ENCODE measurements around the gene CHD6. TPM values are rescaled to one million over a fixed set of nuclear protein-coding genes. Genes with fewer than 3 reads are reported as not detected.
A peak's percentile ranks its signal among the peaks of the same experiment; 100 is the strongest.

The CHD6 gene
- total RNA-seq, 6 experiments from 2014 or later = 9.3 to 24.1 (median 16.6) TPM

DNA sequence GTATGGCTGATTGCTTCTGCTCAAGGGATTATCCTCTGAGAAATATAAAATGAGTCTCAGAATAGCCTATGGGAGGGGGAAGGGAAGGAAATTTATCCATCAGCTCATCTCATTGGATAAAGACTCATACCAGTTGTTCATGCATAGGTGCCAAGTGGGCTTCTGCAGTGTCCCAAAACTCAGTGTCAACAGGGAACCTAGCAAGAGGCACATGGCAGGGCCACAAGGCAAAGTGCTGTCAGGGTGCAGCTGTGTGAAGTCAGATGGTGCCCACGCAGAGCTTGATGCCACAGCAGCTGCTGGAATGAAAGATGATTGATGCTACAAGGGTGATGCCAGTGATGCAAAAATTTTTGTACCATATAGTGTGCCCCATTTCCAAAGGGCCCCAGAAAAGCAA lies 3.2 kb upstream of the CHD6 start:
- H3K4me1 ChIP-seq = peaks cover 0 to 9% (median 4%) of the 10 kb centered on the region in 4 donors
- H3K9me3 ChIP-seq = no peaks in the 10 kb centered on the region
- TF ChIP-seq, protein P1, sequence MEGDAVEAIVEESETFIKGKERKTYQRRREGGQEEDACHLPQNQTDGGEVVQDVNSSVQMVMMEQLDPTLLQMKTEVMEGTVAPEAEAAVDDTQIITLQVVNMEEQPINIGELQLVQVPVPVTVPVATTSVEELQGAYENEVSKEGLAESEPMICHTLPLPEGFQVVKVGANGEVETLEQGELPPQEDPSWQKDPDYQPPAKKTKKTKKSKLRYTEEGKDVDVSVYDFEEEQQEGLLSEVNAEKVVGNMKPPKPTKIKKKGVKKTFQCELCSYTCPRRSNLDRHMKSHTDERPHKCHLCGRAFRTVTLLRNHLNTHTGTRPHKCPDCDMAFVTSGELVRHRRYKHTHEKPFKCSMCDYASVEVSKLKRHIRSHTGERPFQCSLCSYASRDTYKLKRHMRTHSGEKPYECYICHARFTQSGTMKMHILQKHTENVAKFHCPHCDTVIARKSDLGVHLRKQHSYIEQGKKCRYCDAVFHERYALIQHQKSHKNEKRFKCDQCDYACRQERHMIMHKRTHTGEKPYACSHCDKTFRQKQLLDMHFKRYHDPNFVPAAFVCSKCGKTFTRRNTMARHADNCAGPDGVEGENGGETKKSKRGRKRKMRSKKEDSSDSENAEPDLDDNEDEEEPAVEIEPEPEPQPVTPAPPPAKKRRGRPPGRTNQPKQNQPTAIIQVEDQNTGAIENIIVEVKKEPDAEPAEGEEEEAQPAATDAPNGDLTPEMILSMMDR (IDR thresholded peaks at IDR 0.05) = no peak
- no CpG with 5 or more reads among the region's 1 CpG for WGBS (ENCODE audit: insufficient coverage, low coverage, low lambda C conversion rate, missing lambda C conversion rate)
- H3K27ac ChIP-seq = no peak overlapping the region
- H3K27me3 ChIP-seq = no peaks in the 10 kb centered on the region
- no peak for ATAC-seq
- intact Hi-C loops (cut with DNase I) = no loop called here
- no peak for DNase-seq
- H3K36me3 ChIP-seq = no peaks in the 10 kb centered on the region
- no peak overlapping the region for H3K4me3 ChIP-seq

DNA sequence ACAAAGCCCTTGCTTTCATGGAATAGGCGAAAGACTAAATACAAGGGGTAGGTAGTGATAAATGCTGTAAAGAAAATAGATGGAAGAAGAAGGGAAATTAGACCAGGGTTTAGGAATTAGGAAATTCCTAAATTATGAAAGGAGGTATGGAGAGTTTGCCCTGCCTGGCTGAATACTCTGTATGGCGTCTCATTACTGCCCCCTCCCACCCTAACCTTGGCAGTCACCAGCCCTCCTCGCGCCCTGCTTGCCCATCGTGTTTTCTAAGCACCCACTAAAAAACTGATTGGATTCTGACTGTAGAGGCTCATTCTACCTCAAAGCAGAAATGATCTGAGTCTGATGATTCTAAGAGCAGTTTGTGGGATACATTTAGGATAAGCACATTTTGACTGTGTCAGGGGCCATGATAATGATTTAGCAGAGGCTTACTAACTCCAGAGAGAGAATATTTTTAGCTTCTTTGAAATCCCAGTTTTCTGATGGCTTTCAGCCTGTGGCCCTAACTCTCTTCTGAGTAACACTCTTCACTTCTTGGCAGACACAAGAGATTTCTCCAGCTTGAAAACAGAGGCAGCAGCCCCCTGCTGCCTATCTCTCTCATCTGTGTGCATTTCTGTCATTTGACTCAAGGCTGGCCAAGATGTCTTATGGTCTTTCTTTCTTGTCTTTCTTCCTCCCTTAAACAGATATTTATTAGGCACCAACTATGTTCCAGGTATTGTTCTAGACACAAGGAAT lies 1.4 kb upstream of the CHD6 start:
- DNase-seq (no peak), ATAC-seq (no peak)
- H3K4me3 ChIP-seq = no peak overlapping the region
- no peak overlapping the region for H3K27ac ChIP-seq
- WGBS (ENCODE audit: insufficient coverage, low coverage, low lambda C conversion rate, missing lambda C conversion rate) = 85% methylated on average over 5 of the region's 5 CpGs
- H3K36me3 ChIP-seq = no peaks in the 10 kb centered on the region
- H3K4me1 ChIP-seq = peaks cover 0 to 28% (median 14%) of the 10 kb centered on the region in 4 donors
- intact Hi-C loops (cut with DNase I) = no loop called here
- no peaks in the 10 kb centered on the region for H3K9me3 ChIP-seq
- no peaks in the 10 kb centered on the region for H3K27me3 ChIP-seq
- TF ChIP-seq, protein P1 (IDR thresholded peaks at IDR 0.05) = no peak
- no peak for TF ChIP-seq POLR2A (IDR thresholded peaks at IDR 0.05)

DNA sequence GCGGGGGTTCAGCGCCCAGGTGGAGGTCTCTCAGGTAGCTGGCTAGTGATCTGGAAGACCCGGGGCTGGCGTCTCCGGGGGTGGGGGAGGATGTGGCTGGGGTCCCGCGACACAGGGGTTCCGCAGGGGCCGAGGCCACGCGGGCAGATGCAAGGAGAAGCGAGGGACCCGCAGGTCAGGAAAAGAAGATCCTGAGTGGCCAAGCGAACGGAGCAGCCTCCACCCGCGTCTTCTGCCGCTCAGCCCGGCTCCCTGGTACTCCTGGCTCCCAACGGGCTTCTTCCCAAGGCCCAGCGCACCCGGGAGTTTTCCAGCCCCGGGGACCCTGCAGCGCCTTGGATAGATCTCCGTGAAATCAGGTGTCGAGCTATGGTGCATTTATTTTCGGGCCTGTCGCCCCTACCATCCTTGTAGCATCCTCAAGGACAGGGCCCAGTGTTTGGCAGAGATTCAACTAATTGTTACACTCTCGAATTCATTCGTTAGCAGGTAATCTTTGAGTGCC lies 682 bp upstream of the CHD6 start:
- no peaks in the 10 kb centered on the region for H3K27me3 ChIP-seq
- TF ChIP-seq, protein P1 (IDR thresholded peaks at IDR 0.05) = no peak
- TF ChIP-seq POLR2A (IDR thresholded peaks at IDR 0.05) = no peak
- intact Hi-C loops (cut with DNase I) = no loop called here
- no peaks in the 10 kb centered on the region for H3K36me3 ChIP-seq
- no peak overlapping the region for H3K27ac ChIP-seq
- no peaks in the 10 kb centered on the region for H3K9me3 ChIP-seq
- H3K4me1 ChIP-seq = peaks cover 0 to 30% (median 14%) of the 10 kb centered on the region in 4 donors
- WGBS (ENCODE audit: insufficient coverage, low coverage, low lambda C conversion rate, missing lambda C conversion rate) = 9% methylated on average over 14 of the region's 30 CpGs
- ATAC-seq (peak in 1 of 4 donors; percentile 0), DNase-seq (no peak)
- H3K4me3 ChIP-seq = peak overlapping the region; percentile 66 to 85 (median 66)

DNA sequence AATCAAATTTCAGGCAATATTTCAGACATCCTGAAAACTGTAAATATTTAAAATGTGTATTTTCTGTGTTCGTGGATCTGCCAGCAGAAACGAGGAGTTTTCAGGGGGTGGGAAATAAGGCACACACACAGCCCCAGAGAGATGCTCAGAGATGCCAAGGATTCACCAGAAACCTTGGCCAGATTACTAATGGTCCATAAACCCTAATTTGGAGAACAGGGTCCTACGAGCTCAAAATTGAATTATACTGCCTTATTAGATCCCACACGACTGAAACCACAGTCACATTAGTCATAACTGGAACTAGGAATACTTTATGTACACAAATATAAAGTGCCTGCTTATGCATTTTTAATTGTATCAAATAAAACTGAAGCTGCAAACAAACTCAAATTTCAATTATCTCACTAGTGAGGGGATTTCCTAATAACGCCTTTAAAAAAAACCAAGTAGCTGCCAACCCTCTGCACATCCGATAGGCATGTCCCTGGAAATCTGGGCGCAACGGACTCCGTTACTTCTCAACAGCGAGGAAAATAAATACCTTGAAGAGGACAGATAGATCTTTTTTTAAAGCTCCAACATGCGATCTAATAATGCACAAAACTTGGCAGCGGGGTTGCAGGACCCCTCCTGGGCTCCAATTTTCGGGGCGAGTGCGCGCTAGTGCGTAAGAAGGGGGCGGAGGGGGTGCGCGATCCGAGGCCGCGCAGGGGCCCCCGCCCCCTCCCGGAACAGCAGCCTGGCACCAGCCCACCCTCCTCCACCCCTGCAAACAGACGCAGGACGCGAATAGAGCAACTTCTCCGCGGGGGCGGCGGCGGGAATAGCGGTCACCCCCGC lies 897 bp downstream of the CHD6 start:
- peak overlapping the region in 2 of 3 donors; percentile 64 to 73 for H3K27ac ChIP-seq
- TF ChIP-seq, protein P1 (IDR thresholded peaks at IDR 0.05) = no peak
- no peak for TF ChIP-seq POLR2A (IDR thresholded peaks at IDR 0.05)
- no peaks in the 10 kb centered on the region for H3K9me3 ChIP-seq
- peak overlapping the region; percentile 56 to 85 (median 60) for H3K4me3 ChIP-seq
- WGBS (ENCODE audit: insufficient coverage, low coverage, low lambda C conversion rate, missing lambda C conversion rate) = 3% methylated on average over 11 of the region's 35 CpGs
- no peaks in the 10 kb centered on the region for H3K27me3 ChIP-seq
- ATAC-seq (peak; percentile 3 to 30 (median 16)), DNase-seq (peak; percentile 53 to 65 (median 63))
- H3K4me1 ChIP-seq = peaks cover 0 to 30% (median 14%) of the 10 kb centered on the region in 4 donors
- no peaks in the 10 kb centered on the region for H3K36me3 ChIP-seq
- intact Hi-C loops (cut with DNase I) = no loop called here

All from right lobe of liver (tissue), 6 donors.